ENCODE data around the gene PHLDB3.

Gene PHLDB3

DNA sequence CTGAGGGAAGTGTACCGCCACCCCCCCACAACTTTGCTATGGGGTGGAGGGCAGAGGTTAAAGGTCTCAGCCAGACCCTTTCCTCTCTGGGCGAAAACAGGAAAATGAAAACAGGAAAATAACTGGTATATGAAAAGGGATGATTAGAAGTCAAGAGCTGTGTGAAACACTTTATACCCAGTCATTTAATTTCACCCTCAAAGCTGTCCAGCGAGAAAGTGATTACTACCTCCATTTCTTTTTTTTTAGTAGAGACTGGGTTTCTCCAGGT lies 575 bp upstream of the PHLDB3 start:
- H3K27ac ChIP-seq, result no peak overlapping the region

DNA sequence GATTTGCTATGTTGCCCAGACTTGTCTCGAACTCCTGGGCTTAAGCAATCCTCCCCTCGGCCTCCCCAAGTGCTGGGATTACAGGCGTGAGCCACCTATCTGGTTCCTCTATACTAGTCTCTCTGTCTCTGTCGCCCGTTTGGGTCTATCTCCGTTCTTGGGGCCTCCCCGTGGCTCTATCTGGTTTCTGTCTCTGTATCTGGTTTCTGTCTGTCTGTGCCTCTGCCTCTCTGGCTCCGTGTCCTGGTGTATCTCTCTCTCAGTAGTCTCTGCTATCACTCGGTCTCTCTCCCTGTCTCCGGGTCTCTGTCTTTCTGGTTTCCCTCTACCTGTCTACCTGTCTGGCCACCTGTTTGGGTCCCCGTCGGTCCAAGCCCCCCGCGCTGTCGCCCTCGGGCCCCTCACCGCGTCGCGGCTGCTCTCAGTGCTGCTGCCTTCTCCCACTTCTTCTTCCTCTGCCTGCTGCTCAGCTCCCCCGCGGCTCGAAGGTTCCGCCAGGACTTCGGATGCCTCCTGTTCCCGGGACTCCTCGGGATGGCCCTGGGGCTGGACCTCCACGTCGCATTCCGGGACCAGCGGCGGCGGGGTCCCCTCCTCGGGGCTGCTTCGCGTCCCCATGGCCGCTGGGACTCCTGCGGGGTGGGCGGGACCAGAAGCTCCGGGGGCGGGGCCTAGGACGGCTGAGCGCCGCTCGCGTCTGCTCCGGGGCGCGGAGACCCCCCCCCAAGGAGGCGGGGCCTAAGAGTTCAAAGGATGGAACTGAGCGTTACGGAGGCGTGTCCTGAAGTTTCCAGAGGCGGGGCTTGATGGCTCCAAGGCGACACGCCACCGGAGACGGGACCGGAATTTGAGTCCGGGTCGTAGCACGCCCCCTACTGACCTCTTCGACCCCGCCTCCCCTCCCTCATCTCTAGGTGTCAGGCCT lies 783 bp downstream of the PHLDB3 start:
- no peaks in the 10 kb centered on the region for H3K36me3 ChIP-seq (ENCODE audit: control insufficient read depth, insufficient read depth, low read length)

More for the DNA sequence above, 575 bp upstream of the PHLDB3 start:
- Histone ChIP-seq H3K79me2 (no peaks in the 10 kb centered on the region), H3K9ac (no peak overlapping the region), H3K4me3 (ENCODE audit: low read depth, low read length) (peak overlapping the region; percentile 90), H3K36me3 (ENCODE audit: control insufficient read depth, insufficient read depth, low read length) (no peaks in the 10 kb centered on the region), H3K4me1 (peaks cover 6% of the 10 kb centered on the region), H3K4me2 (ENCODE audit: low read length) (peak overlapping the region; percentile 99), H2AFZ (peak overlapping the region; percentile 95), H3K9me3 (ENCODE audit: control insufficient read depth, low read length) (no peaks in the 10 kb centered on the region), H3K27me3 (ENCODE audit: control insufficient read depth, insufficient read depth, low read length) (no peaks in the 10 kb centered on the region)
- TF ChIP-seq, protein P1, sequence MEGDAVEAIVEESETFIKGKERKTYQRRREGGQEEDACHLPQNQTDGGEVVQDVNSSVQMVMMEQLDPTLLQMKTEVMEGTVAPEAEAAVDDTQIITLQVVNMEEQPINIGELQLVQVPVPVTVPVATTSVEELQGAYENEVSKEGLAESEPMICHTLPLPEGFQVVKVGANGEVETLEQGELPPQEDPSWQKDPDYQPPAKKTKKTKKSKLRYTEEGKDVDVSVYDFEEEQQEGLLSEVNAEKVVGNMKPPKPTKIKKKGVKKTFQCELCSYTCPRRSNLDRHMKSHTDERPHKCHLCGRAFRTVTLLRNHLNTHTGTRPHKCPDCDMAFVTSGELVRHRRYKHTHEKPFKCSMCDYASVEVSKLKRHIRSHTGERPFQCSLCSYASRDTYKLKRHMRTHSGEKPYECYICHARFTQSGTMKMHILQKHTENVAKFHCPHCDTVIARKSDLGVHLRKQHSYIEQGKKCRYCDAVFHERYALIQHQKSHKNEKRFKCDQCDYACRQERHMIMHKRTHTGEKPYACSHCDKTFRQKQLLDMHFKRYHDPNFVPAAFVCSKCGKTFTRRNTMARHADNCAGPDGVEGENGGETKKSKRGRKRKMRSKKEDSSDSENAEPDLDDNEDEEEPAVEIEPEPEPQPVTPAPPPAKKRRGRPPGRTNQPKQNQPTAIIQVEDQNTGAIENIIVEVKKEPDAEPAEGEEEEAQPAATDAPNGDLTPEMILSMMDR (IDR thresholded peaks at IDR 0.05), result no peak

GRCh38 chr19:43502419-43502976 lies 2.0 kb downstream of the PHLDB3 start:
- Histone ChIP-seq H3K9me3 (ENCODE audit: control insufficient read depth, low read length) (no peaks in the 10 kb centered on the region), H3K4me3 (ENCODE audit: low read depth, low read length) (no peak overlapping the region), H3K9ac (no peak overlapping the region), H2AFZ (no peak overlapping the region), H3K79me2 (no peaks in the 10 kb centered on the region), H3K36me3 (ENCODE audit: control insufficient read depth, insufficient read depth, low read length) (no peaks in the 10 kb centered on the region), H3K4me2 (ENCODE audit: low read length) (no peak overlapping the region), H3K27ac (no peak overlapping the region), H3K4me1 (peaks cover 6% of the 10 kb centered on the region), H3K27me3 (ENCODE audit: control insufficient read depth, insufficient read depth, low read length) (no peaks in the 10 kb centered on the region)
- TF ChIP-seq, protein P1 (IDR thresholded peaks at IDR 0.05), result no peak

More for the DNA sequence above, 783 bp downstream of the PHLDB3 start:
- Histone ChIP-seq H3K9ac (peak overlapping the region; percentile 32), H3K4me3 (ENCODE audit: low read depth, low read length) (peak overlapping the region; percentile 90), H3K9me3 (ENCODE audit: control insufficient read depth, low read length) (no peaks in the 10 kb centered on the region), H3K4me1 (peaks cover 6% of the 10 kb centered on the region), H3K79me2 (no peaks in the 10 kb centered on the region), H3K27ac (peak overlapping the region; percentile 80), H2AFZ (peak overlapping the region; percentile 95), H3K4me2 (ENCODE audit: low read length) (peak overlapping the region; percentile 99), H3K27me3 (ENCODE audit: control insufficient read depth, insufficient read depth, low read length) (no peaks in the 10 kb centered on the region)
- TF ChIP-seq, protein P1 (IDR thresholded peaks at IDR 0.05), result peak; percentile 14

GRCh38 chr19:43501661-43502418 lies 2.7 kb downstream of the PHLDB3 start:
- no peak overlapping the region for H3K4me3 ChIP-seq (ENCODE audit: low read depth, low read length)
- H3K79me2 ChIP-seq, result no peaks in the 10 kb centered on the region
- TF ChIP-seq, protein P1 (IDR thresholded peaks at IDR 0.05), result no peak
- H3K27ac ChIP-seq, result no peak overlapping the region
- H3K4me2 ChIP-seq (ENCODE audit: low read length), result no peak overlapping the region
- H3K9ac ChIP-seq, result no peak overlapping the region
- H2AFZ ChIP-seq, result no peak overlapping the region
- H3K4me1 ChIP-seq, result peaks cover 6% of the 10 kb centered on the region
- H3K27me3 ChIP-seq (ENCODE audit: control insufficient read depth, insufficient read depth, low read length), result no peaks in the 10 kb centered on the region
- H3K36me3 ChIP-seq (ENCODE audit: control insufficient read depth, insufficient read depth, low read length), result no peaks in the 10 kb centered on the region
- no peaks in the 10 kb centered on the region for H3K9me3 ChIP-seq (ENCODE audit: control insufficient read depth, low read length)
